ENCODE measurements around the gene DUOX1. TPM values are rescaled to one million over a fixed set of nuclear protein-coding genes. Genes with fewer than 3 reads are reported as not detected.

DUOX1 gene
- total and polyA plus RNA-seq, 2 donors (not counting 1 experiment from before 2014, with no cell fraction given), result 0.27 TPM; not detected in 1

GRCh38 chr15:45180201-45180600 lies 50.4 kb downstream of the DUOX1 start:
- TF ChIP-seq CTCF (IDR thresholded peaks at IDR 0.05) (no peak), EZH2 (IDR thresholded peaks at IDR 0.05; ENCODE audit: borderline replicate concordance, insufficient read depth, low read depth, low read length, poor library complexity, severe bottlenecking) (no peak)
- H3K4me1 ChIP-seq (ENCODE audit: control insufficient read depth in 2 of 2, insufficient read depth in 2 of 2, low read length in 2 of 2), result no peaks in the 10 kb centered on the region
- H3K27me3 ChIP-seq (replicated peaks in 1 of 4; ENCODE audit: control extremely low read depth in 1 of 4, control insufficient read depth in 3 of 4, insufficient read depth in 4 of 4, low read length in 3 of 4), result no peaks in the 10 kb centered on the region
- DNase-seq (no peak), ATAC-seq (ENCODE audit: low read depth) (no peak)
- H3K27me3 Mint-ChIP-seq, result peaks cover 7% of the 10 kb centered on the region
- no peak overlapping the region for H3K4me2 ChIP-seq (replicated peaks; ENCODE audit: low read depth, low read length, poor library complexity, severe bottlenecking)
- no peaks in the 10 kb centered on the region for H4K20me1 ChIP-seq (ENCODE audit: control insufficient read depth, insufficient read depth, low read length, poor library complexity, severe bottlenecking)
- ChIA-PET CTCF (interaction anchor here (0.6 to 4.8 kb wide), 13 partner anchors 11 to 443 kb away, joined by 3 to 37 read pairs (median 4); a partner anchor contains a TSS), POLR2A (no interaction called here)
- H3K27ac ChIP-seq (ENCODE audit: low read length in 2 of 2), result no peak overlapping the region
- H3K36me3 ChIP-seq (replicated peaks in 1 of 2; ENCODE audit: control extremely low read depth in 1 of 2, control insufficient read depth in 1 of 2, extremely low read depth in 1 of 2, insufficient read depth in 2 of 2, low read length in 1 of 2), result no peaks in the 10 kb centered on the region
- 31% methylated on average over 7 of the region's 7 CpGs for WGBS (ENCODE audit: insufficient coverage)
- H3K4me3 Mint-ChIP-seq, result no peak overlapping the region
- intact Hi-C loops (cut with micrococcal nuclease), result no loop called here
- no peaks in the 10 kb centered on the region for H3K9me3 ChIP-seq (ENCODE audit: control extremely low read depth in 1 of 3, control insufficient read depth in 2 of 3, insufficient read depth in 1 of 3, low read length in 2 of 3)
- H3K9me3 Mint-ChIP-seq (ENCODE audit: insufficient read depth), result no peaks in the 10 kb centered on the region
- H2AFZ ChIP-seq (ENCODE audit: insufficient read depth, low read depth, low read length, poor library complexity, severe bottlenecking), result no peak overlapping the region
- no peak overlapping the region for H3K9ac ChIP-seq (ENCODE audit: low read length)
- no peak overlapping the region for H3K27ac Mint-ChIP-seq
- H3K4me3 ChIP-seq (ENCODE audit: control extremely low read depth in 1 of 5, extremely low read depth in 1 of 5, insufficient read depth in 1 of 5, low read depth in 2 of 5, low read length in 4 of 5), result no peak overlapping the region
- H3K79me2 ChIP-seq (ENCODE audit: control insufficient read depth, insufficient read depth, low read length), result no peaks in the 10 kb centered on the region
- peaks cover 2% of the 10 kb centered on the region for H3K4me1 Mint-ChIP-seq

GRCh38 chr15:45180648-45181436 lies 51.0 kb downstream of the DUOX1 start:
- Mint-ChIP-seq H3K4me1 (peaks cover 6% of the 10 kb centered on the region), H3K27me3 (peaks cover 7% of the 10 kb centered on the region), H3K4me3 (no peak overlapping the region), H3K9me3 (ENCODE audit: insufficient read depth) (no peaks in the 10 kb centered on the region), H3K27ac (no peak overlapping the region)
- Histone ChIP-seq H3K79me2 (ENCODE audit: control insufficient read depth, insufficient read depth, low read length) (no peaks in the 10 kb centered on the region), H3K4me2 (replicated peaks; ENCODE audit: low read depth, low read length, poor library complexity, severe bottlenecking) (no peak overlapping the region), H3K4me3 (ENCODE audit: control extremely low read depth in 1 of 5, extremely low read depth in 1 of 5, insufficient read depth in 1 of 5, low read depth in 2 of 5, low read length in 4 of 5) (no peak overlapping the region), H3K9ac (ENCODE audit: low read length) (no peak overlapping the region), H3K4me1 (ENCODE audit: control insufficient read depth in 2 of 2, insufficient read depth in 2 of 2, low read length in 2 of 2) (no peaks in the 10 kb centered on the region), H3K27ac (ENCODE audit: low read length in 2 of 2) (no peak overlapping the region), H2AFZ (ENCODE audit: insufficient read depth, low read depth, low read length, poor library complexity, severe bottlenecking) (no peak overlapping the region), H3K36me3 (replicated peaks in 1 of 2; ENCODE audit: control extremely low read depth in 1 of 2, control insufficient read depth in 1 of 2, extremely low read depth in 1 of 2, insufficient read depth in 2 of 2, low read length in 1 of 2) (no peaks in the 10 kb centered on the region), H4K20me1 (ENCODE audit: control insufficient read depth, insufficient read depth, low read length, poor library complexity, severe bottlenecking) (no peaks in the 10 kb centered on the region), H3K27me3 (replicated peaks in 1 of 4; ENCODE audit: control extremely low read depth in 1 of 4, control insufficient read depth in 3 of 4, insufficient read depth in 4 of 4, low read length in 3 of 4) (no peaks in the 10 kb centered on the region), H3K9me3 (ENCODE audit: control extremely low read depth in 1 of 3, control insufficient read depth in 2 of 3, insufficient read depth in 1 of 3, low read length in 2 of 3) (no peaks in the 10 kb centered on the region)
- TF ChIP-seq EZH2 (IDR thresholded peaks at IDR 0.05; ENCODE audit: borderline replicate concordance, insufficient read depth, low read depth, low read length, poor library complexity, severe bottlenecking), result no peak
- TF ChIP-seq CTCF (IDR thresholded peaks at IDR 0.05), result no peak
- DNase-seq (no peak), ATAC-seq (ENCODE audit: low read depth) (no peak)
- 89% methylated on average over 7 of the region's 8 CpGs for WGBS (ENCODE audit: insufficient coverage)
- ChIA-PET POLR2A (no interaction called here), CTCF (interaction anchor here (0.6 to 4.8 kb wide), 13 partner anchors 12 to 443 kb away, joined by 3 to 37 read pairs (median 4); a partner anchor contains a TSS)
- intact Hi-C loops (cut with micrococcal nuclease), result no loop called here
